ENCODE data around the gene EFCAB13.

- TF ChIP-seq CTCF (IDR thresholded peaks at IDR 0.05): no peak
- TF ChIP-seq POLR2A (IDR thresholded peaks at IDR 0.05): no peak
Measured at GRCh38 chr17:47470836-47471235, 147.1 kb downstream of the EFCAB13 start.

All from suprapubic skin (tissue), 3 donors.